C4-2B (cell line): ENCODE results near the gene ZNRD2.

ENCODE experiments used
- H3K27ac ChIP-seq: fragments of 450-650 bp; 2 replicates; pipeline ENCODE4 v1.5.1; 2017
- CTCF ChIP-seq: fragments of 450-650 bp; conservative IDR thresholded peaks from 2 replicates; pipeline ENCODE4 v1.5.1; 2017; ENCODE audit warnings: mild to moderate bottlenecking
- ZFX ChIP-seq: fragments of 450-650 bp; IDR thresholded peaks from 2 replicates; pipeline ENCODE4 v1.6.1; 2017

ZNRD2 gene

GRCh38 chr11:65595543-65596281 lies 25.4 kb downstream of the ZNRD2 start, which contains the start of gene KCNK7:
TSS of gene KCNK7 (minus strand) at chr11:65595800. CDS start at chr11:65595772, 28 bp downstream.
- no peak within 1 kb of the TSS for H3K27ac ChIP-seq
- TF ChIP-seq CTCF = no peak
- TF ChIP-seq ZFX = no peak

GRCh38 chr11:65596520-65596919 lies 26.2 kb downstream of the ZNRD2 start:
- no peak overlapping the region for H3K27ac ChIP-seq
- TF ChIP-seq ZFX (no peak), CTCF (no peak)

GRCh38 chr11:65598258-65598699 lies 28.0 kb downstream of the ZNRD2 start:
- no peak overlapping the region for H3K27ac ChIP-seq
- no peak for TF ChIP-seq CTCF
- no peak for TF ChIP-seq ZFX

- H3K27ac ChIP-seq = no peak overlapping the region
- TF ChIP-seq ZFX (no peak), CTCF (no peak)
Observed at GRCh38 chr11:65599216-65599954, 29.1 kb downstream of the ZNRD2 start.

GRCh38 chr11:65599955-65600246 lies 29.6 kb downstream of the ZNRD2 start:
- H3K27ac ChIP-seq = no peak overlapping the region
- TF ChIP-seq CTCF = no peak
- TF ChIP-seq ZFX = no peak

- TF ChIP-seq ZFX = no peak
- no peak for TF ChIP-seq CTCF
- H3K27ac ChIP-seq = no peak overlapping the region
Observed at GRCh38 chr11:65604258-65604657, 34.0 kb downstream of the ZNRD2 start.

- TF ChIP-seq CTCF = no peak
- TF ChIP-seq ZFX = no peak
- H3K27ac ChIP-seq = no peak overlapping the region
Observed at GRCh38 chr11:65606876-65607613, 36.8 kb downstream of the ZNRD2 start.
